NB4 (cell line): Measurements from ENCODE around the gene UGT1A4.

Experiments
- DNase-seq: peaks from one replicate; pipeline ENCODE4 v3.0.0; 2010; ENCODE audit warnings: low read depth
- H3K4me3 ChIP-seq: one replicate; pipeline ENCODE4 v1.5.1; 2011; ENCODE audit warnings: mild to moderate bottlenecking, low read depth, low read length, moderate library complexity
- MYC ChIP-seq: IDR thresholded peaks from 2 replicates; pipeline ENCODE4 v1.6.1; 2011; ENCODE audit warnings: low read depth, low read length
- POLR2A ChIP-seq: IDR thresholded peaks from 2 replicates; pipeline ENCODE4 v1.6.1; 2011; ENCODE audit warnings: mild to moderate bottlenecking; ENCODE audit not compliant: insufficient read length; ENCODE audit errors: extremely low read depth
- TF ChIP-seq, protein P1 (sequence below): IDR thresholded peaks from one replicate; pipeline ENCODE4 v1.5.1; 2012; ENCODE audit warnings: low read depth, low read length
- TF ChIP-seq, protein P2 (sequence below): IDR thresholded peaks from 2 replicates; pipeline ENCODE4 v1.6.1; 2011; ENCODE audit warnings: low read depth, low read length

Gene UGT1A4

DNA sequence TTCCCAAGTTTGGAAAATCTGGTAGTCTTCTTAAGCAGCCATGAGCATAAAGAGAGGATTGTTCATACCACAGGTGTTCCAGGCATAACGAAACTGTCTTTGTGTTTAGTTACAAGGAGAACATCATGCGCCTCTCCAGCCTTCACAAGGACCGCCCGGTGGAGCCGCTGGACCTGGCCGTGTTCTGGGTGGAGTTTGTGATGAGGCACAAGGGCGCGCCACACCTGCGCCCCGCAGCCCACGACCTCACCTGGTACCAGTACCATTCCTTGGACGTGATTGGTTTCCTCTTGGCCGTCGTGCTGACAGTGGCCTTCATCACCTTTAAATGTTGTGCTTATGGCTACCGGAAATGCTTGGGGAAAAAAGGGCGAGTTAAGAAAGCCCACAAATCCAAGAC lies 53.6 kb downstream of the UGT1A4 start:
- no peak overlapping the region for H3K4me3 ChIP-seq
- no peak for DNase-seq
- TF ChIP-seq, protein P1, sequence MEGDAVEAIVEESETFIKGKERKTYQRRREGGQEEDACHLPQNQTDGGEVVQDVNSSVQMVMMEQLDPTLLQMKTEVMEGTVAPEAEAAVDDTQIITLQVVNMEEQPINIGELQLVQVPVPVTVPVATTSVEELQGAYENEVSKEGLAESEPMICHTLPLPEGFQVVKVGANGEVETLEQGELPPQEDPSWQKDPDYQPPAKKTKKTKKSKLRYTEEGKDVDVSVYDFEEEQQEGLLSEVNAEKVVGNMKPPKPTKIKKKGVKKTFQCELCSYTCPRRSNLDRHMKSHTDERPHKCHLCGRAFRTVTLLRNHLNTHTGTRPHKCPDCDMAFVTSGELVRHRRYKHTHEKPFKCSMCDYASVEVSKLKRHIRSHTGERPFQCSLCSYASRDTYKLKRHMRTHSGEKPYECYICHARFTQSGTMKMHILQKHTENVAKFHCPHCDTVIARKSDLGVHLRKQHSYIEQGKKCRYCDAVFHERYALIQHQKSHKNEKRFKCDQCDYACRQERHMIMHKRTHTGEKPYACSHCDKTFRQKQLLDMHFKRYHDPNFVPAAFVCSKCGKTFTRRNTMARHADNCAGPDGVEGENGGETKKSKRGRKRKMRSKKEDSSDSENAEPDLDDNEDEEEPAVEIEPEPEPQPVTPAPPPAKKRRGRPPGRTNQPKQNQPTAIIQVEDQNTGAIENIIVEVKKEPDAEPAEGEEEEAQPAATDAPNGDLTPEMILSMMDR: no peak
- TF ChIP-seq MYC: no peak
- TF ChIP-seq, protein P2, sequence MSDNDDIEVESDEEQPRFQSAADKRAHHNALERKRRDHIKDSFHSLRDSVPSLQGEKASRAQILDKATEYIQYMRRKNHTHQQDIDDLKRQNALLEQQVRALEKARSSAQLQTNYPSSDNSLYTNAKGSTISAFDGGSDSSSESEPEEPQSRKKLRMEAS: no peak
- no peak for TF ChIP-seq POLR2A

DNA sequence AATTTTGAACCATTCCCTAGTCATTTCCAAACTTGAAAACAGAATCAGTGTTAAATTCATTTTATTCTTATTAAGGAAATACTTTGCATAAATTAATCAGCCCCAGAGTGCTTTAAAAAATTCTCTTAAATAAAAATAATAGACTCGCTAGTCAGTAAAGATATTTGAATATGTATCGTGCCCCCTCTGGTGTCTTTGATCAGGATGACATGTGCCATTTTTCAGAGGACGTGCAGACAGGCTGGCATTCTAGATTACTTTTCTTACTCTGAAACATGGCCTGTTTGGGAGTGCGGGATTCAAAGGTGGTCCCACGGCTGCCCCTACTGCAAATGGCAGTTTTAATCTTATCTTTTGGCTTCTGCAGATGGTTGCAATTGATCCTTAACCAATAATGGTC lies 54.0 kb downstream of the UGT1A4 start:
- TF ChIP-seq POLR2A (no peak), MYC (no peak)
- TF ChIP-seq, protein P2: no peak
- TF ChIP-seq, protein P1: no peak
- no peak overlapping the region for H3K4me3 ChIP-seq
- no peak for DNase-seq

DNA sequence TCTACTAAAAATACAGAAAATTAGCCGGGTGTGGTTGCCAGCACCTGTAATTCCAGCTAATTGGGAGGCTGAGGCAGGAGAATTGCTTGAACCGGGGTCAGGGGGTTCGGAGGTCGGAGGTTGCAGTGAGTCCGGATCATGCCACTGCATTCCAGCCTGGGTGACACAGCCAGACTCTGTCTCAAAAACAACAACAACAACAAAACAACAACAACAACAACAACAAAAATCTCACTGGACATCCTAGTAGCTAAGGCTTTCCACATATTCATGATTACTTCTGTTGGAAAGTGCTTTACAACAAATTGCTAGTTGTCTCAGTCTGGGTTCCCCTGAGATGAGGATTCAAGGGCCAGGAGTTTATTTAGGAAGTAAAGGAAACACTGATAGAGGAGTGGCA lies 55.3 kb downstream of the UGT1A4 start:
- TF ChIP-seq, protein P1: no peak
- TF ChIP-seq MYC (no peak), POLR2A (no peak)
- TF ChIP-seq, protein P2: no peak
- no peak for DNase-seq
- no peak overlapping the region for H3K4me3 ChIP-seq

DNA sequence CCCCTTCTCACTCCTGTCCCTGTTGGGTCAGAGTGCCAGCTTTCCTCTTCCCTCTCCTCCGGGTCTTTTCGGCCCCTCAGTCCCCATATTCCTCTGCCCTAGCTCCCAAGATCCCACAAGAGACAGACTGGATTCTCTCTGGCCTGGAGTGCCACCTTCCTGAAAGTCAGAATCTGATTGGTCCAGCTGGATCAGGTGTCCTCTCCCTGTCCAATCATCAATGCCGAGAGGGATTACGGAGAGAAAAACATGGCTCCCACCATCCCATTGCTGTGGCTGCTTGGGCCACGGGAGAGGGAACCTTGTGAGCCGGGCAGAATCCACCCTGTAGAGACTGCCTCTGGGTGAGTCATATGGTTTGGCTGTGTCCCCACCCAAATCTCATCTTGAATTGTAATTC lies 56.9 kb downstream of the UGT1A4 start:
- TF ChIP-seq MYC (no peak), POLR2A (no peak)
- TF ChIP-seq, protein P2: no peak
- TF ChIP-seq, protein P1: no peak
- no peak for DNase-seq
- H3K4me3 ChIP-seq: no peak overlapping the region

DNA sequence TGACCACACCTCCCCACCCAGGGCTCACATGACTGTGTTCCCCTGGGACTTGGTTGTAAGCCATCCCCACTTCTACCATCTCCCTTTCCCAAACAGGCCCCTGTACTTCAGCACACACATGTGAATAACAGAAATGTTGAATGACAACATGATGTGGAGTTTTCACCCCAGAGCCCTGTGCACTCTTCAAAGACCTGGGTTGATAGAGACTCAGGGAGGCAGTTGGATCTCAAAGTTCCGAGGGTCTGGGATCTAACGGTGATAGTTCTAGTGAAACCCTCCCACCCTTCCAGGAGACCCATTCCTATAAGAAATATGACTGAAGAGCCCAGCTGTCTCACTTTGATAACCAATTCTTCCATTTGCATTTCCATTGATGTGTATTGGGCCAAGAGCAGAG lies 59.5 kb downstream of the UGT1A4 start, which contains the start of gene MROH2A:
TSS of gene MROH2A (plus strand) at position 301 of the 400 bp plus-strand sequence. CDS start 1,029 bp downstream, outside the sequence.
- DNase-seq: no peak
- no peak for TF ChIP-seq MYC
- TF ChIP-seq, protein P1: no peak
- no peak for TF ChIP-seq POLR2A
- TF ChIP-seq, protein P2: no peak
- H3K4me3 ChIP-seq: no peak within 1 kb of the TSS

DNA sequence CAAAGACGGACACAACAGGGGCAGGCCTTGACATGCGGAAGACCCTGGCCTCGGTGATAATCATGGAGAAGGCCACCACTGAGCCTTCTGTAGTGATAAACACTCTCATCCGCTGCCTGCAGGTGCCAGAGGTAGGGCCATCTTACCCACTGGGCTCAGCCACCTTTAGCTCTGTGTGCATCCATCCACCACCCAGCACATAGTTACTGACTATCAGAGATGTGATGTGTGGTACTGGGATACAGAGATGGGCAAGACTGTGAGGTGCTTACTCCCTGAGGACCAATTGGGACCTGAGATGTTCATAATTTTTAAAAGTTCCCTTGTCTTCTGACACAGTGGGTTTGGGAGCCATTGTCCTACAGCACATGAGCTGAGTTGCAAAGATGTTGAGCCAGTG lies 61.2 kb downstream of the UGT1A4 start:
- no peak overlapping the region for H3K4me3 ChIP-seq
- TF ChIP-seq, protein P2: no peak
- DNase-seq: no peak
